Globus pallidus (tissue), 1 donor: ENCODE data around the gene MAGI1.

ENCODE experiments used
- DNase-seq: peaks from one replicate; pipeline ENCODE4 v3.0.0-alpha.2; 2015; ENCODE audit warnings: low spot score

The MAGI1 gene

GRCh38 chr3:65409176-65409569 lies 629.5 kb downstream of the MAGI1 start:
- DNase-seq = no peak

DNA sequence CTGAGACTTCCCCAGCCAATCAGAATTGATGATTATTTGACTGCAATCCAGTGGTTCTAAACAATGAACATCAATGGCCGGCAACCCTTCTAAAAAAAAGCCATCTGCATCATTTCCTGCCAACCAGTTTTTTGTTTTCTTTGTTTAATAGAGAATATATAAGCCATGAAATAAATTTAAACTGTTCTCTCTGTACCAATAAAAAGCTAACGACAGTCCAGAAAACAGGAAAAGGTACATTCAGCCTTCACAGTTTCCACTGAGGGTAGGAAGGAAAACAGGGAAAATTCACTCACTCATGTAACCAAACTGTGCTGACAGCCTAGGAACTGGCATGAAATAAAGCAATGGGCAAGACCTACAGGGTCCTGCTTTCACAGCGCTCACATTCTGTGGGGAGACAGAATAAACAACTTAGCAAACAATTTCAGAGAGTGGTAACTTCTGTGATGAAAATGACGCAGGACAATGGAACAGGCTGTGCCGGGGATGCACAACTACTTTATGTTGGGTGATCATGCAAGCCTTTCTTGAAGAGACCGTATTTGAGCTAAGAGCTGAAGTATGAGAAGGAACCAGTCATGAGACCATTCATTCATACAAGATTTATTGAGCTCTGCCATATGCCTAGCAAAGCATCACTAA lies 630.1 kb downstream of the MAGI1 start:
- DNase-seq = no peak

GRCh38 chr3:65406470-65406869 lies 632.2 kb downstream of the MAGI1 start:
- no peak for DNase-seq

GRCh38 chr3:65402597-65402996 lies 636.1 kb downstream of the MAGI1 start:
- no peak for DNase-seq

GRCh38 chr3:65401359-65402305 lies 637.1 kb downstream of the MAGI1 start:
- no peak for DNase-seq

- DNase-seq = no peak
These were observed 637.8 kb downstream of the MAGI1 start for GRCh38 chr3:65400899-65401298.

- DNase-seq = no peak
These were observed 639.8 kb downstream of the MAGI1 start for GRCh38 chr3:65398953-65399352.

- DNase-seq = no peak
These were observed 642.6 kb downstream of the MAGI1 start for GRCh38 chr3:65396078-65396477.

GRCh38 chr3:65391068-65391467 lies 647.6 kb downstream of the MAGI1 start:
- DNase-seq = no peak

- DNase-seq = peak; percentile 33
These were observed 652.9 kb downstream of the MAGI1 start for GRCh38 chr3:65385805-65386204.

DNA sequence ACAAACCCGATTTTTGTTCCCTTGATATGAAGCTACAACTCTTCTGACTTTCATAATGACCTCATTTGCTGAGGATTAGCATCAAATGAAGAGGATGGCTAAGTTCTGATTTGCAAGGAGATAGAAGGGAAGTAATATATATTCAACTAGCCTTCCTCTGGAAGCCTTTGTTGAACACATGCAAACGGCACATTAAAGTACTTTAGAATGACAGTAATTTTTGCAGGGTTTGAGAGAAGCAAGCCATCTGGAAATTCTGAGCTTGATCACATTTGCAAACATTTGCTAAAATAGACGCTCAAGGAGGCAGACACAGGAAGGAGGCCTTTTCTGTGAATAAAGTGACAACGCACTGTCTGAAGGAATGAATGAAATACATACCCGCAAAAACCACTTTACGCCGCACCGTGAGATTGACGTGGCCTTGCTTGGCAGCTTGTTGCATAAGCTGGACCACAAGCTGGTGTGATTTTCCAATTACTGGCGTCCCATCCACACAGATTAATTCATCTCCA lies 657.2 kb downstream of the MAGI1 start:
- DNase-seq = no peak

DNA sequence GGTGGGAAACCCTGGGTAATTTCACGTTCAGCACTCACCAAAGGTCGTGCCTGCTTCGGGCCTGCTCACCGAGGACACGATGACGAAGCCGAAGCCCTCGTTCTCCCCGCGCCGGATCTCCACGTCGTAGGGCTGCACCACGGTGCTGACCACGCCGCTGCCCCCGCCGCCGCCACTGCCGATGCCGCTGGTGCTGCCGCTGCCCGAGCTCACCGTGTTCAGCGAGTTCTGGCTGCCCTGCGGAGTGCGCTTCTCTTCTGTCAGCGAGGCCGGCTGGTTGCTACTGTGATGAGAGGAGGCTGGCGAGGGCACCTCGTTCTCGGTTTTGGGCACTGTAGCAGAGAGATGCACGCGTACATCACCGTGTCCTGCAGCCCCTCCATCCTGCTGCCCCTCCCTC lies 659.5 kb downstream of the MAGI1 start:
- DNase-seq = no peak

DNA sequence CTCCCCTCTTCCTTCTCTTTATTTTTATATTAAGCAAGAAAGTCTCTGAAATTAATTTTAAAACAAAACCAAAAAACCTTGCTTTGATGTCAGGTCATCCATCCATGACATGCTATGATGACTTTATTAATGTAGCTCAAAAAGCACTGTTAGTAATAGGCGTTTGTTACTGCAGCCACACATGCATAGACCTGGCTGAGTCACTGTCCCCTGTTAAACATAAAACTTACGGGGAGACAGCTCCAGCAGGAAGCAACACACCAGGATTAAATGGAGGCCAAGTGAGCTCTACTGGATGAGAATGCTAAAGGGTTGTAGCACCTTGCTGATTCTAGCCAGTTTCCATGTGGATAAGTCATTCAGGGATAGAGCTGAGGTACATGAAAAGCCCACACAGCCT lies 661.1 kb downstream of the MAGI1 start:
- DNase-seq = no peak

DNA sequence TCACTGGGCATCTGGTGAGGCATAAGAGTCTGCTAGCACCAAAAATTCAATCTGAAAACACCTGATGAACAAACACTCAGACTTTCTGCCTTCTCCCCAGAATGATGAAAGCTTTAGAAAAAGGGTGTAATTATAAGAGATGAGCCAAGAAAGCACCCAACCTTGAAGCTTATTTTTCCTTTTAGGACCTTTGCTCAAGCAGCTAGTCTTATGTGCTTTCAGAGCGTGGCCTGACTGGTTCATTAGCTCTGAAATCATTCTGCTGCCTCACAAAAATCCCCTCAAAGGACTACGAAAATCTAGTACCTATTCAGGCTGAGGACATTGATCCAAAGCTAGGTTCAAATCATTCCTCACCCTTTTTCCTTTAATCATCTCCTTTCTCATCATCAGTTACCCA lies 662.3 kb downstream of the MAGI1 start:
- no peak for DNase-seq

DNA sequence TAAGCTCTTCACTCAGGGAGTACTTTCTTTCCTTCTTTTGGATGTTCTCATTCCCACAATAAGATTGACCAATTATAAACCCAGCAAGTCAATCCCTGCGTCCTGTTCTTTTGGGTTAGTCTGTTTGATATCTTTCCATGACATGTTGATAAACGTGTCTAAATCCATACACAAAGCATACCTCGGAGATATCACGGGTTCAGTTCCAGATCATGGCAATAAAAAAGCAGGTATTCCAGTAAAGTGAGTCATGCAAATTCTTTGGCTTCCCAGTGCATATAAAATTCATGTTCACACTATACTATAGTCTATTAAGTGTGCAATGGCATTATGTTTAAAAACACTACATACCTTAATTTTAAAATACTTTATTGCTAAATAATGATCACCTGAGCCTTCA lies 667.7 kb downstream of the MAGI1 start:
- no peak for DNase-seq

DNA sequence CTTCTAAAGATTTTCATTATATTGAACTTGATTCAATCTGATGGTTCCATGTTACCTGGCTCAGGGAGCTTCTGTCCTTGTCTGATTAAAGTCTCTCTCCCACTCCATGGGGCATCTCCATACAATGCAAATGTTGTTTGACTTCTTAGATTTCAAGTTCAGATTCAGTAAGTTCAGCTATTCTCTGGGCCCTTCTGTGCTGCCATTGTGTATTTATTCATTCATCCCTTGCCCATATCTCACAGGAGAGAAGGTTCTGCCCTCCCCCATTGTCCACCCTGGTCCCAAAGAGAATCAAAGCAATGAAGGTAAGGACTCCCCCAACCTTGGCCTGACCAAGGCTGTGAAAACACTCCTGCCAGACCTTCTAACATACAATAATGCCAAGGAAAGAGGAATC lies 669.9 kb downstream of the MAGI1 start:
- DNase-seq = no peak

DNA sequence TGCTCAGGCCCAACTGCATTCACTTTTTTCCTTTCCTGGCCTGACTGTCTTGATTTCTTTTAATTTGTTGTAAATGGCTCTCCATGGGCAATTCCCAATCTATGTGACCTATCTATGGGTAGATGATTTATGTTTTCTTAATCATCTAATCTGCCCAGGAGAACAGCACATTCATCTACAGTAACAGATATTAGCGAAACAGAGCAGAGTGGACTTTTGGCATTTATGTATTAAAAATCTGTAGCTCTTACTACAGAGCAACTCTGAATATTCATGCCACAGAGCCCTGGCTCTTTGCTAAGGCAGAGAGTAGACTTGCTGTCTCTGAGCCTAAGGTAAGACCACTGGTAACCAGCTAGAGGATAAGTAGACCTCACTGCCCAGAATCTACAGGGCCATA lies 676.0 kb downstream of the MAGI1 start:
- DNase-seq = no peak

DNA sequence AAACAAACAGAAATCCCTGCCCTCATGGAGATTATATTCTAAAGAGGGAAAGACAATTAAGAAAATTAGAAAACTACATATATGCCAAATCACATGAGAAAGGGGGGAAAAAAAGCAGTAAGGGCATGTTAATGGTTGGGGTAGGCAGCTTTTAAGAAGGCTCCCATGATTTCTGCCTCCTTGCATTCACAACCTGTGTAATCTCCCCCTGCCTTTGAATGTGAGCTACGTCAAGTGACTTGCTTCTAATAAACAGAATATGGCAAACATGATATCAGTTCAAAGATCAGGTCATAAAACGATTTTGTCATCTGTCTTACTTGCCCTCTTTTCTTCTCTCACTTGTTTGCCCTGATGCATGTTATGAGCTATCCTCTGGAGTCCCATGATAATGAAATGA lies 677.3 kb downstream of the MAGI1 start:
- DNase-seq = no peak

DNA sequence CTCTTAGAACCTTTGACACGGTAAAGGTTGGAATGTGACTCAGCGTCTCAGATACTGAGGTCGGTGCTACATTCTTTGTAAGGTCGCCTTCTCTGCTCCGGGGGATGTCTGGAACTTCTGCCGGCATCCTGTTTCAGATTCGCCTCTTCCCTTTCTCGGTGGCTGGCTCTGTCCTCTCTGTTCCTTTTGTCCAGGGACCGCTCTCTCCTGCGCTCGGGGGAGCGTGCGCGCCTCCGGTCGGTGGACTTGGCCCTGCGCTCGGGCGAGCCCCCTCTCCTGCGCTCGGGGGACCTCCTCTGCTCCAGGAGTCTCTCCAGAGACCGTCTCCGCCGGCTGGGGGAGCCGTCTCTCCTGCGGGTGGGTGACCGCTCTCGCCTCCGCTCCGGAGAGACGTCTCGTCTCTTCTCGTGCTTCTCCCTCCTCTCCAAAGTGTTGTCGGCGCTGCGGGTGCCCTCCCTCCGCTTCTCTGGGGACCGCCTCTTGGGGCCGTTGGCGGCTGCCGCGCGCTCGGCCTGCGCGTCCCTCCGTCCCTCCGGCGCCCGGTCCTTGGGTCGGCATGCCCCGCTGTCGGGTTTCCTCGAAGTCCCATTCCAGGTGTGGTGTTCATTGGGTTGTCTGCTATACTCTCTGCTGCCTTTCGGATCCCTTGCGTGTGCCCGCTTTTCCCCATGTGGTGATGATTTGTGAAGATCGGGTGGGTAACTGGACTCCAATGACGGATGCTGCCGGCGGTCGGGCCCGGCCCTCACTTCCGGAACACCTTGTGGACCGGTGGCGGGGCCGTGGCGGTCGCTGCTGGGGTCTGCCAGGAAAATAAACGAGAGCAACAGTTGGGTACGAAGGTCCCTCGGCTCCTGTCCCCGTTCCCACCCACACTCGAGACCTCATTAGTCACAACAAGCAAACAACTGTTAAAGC lies 682.1 kb downstream of the MAGI1 start:
- no peak for DNase-seq

DNA sequence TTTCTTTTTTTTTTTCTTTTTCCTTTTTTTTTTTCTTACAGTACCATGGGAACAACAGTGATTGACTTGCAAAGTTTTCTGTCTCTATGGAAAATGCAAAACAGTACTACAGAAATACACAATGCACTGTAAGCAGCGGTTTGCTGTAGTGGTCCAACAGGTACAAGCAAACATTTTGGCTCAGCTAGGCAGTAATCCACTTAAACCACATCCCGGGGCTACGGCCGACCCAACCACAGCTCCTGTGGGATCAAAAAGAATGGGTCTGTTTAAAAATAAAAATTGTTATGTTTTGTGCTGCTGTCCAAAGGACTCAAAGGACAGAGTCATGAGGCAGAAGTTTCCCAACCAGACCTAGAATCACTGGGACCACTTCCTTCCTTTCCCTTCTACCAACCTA lies 683.8 kb downstream of the MAGI1 start:
- no peak for DNase-seq

DNA sequence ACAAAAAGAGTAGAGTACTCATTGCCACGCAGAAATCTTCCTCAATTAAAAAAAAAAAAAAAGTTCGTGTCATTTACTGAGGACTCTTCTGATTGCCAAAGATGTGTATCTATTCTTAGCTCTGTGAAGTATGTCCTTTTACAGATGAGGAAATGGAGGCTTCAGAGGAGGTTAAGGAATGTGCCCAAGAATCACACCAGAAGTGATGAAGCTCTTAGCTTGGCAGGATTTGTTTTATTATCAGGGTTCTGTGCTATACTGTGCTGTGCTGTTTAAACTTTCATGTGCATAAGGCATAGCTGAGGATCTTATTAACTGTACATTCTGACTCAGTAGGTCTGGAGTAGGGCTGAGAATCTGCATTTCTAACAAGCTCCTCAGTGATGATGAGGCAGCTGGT lies 685.8 kb downstream of the MAGI1 start:
- no peak for DNase-seq

GRCh38 chr3:65351753-65352152 lies 687.0 kb downstream of the MAGI1 start:
- no peak for DNase-seq
